HG03342 (cell line): ENCODE results near the gene MAP4K2.
"Not testable (repeated sequence)": the region's sequence is repeated elsewhere in the genome, so short reads cannot be mapped to it uniquely, and the experiment has no call there.

Source experiments
- ATAC-seq: cut with Tn5 transposase; IDR thresholded peaks from one replicate; pipeline ENCODE4 v1.9.1; 2021; ENCODE audit warnings: mild to moderate bottlenecking, moderate library complexity; ENCODE audit not compliant: unreplicated experiment

The MAP4K2 gene

DNA sequence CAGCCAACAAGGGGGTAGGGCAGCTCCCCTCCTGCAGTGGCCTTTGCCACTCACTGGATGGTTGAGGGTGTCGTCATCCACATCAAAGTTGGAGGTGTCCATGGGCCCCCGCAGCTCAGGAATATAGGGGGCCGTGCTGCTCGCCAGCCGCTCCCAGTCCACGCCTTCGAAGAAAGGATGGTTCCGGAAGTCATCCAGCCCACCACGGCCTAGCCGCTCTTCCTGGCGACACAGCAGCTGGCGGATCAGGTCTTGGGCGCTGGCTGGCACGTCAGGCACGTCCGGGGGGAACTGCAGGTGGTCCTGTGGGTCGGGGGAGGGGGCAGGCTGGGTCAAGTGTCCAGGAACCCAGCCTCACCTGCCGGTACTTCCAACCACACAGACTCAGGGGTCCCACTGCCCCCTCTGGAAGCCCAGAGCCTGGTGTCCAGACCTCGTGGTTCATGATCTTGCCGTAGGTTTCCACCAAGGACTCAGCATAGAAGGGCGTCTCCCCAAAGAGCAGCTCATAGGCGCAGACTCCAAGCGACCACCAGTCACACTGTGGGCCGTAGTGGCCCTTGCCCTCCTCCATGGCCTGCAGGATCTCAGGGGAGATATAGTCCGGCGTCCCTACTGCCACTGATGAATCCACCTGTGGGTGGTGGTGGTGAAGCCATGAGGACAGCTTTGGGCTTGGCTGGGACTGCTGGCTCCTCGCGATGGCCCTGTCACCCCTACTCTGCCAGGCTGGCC, 35.8 kb upstream of the MAP4K2 start:
- ATAC-seq = no peak

DNA sequence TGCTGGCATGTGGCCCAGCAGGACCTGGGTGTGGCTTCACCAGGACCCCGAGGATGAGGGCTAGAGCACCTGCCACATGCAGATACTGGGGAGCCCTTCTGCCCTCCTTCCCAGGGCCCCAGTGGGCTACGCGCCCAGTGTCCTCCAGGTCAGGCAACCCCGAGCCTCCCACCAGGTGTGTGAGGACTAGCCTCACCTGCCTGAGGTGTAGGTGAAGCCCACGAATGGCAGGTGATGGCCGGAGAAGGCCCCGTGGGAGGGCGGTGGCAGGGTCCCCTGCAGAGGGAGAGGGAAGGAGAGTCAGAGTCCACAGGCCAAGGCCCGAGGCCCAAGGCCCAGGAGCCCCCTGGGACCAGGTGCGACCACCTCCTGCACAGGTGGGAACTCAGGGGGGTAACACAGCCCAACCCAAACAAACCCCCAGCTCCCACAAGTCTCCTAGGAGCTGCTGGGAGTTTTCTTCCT, 34.9 kb upstream of the MAP4K2 start:
- ATAC-seq = no peak

DNA sequence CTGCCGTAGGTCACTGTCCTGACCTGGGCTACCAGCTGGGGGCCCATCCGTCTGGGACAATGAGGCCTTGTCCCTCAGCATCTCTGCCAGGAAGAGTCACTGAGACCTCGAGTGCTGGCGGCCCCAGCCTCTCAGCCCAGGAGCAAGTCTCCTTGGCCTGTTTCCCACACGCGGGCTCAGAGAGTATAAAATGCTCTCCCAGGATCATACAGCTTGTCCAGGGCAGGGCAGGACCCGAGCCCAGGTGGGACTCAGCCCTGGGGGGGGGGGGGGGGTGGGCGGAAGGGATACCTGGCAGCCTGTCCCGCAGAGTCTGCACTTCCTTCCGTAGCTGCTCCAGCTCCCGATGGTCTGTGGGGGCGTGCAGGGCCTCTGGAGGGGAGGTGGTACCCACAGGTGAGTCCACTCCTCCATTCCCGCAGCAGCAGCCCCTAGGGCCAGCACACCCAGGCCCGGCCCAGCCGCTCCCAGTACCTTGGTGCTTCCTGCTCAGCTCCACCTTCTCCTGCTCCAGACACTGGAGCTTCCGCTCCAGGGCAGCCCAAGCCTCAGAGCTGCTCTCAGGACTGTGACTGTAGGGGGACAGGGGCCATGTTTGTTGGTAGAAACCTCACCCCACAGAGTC, 33.5 kb upstream of the MAP4K2 start:
- no peak for ATAC-seq

DNA sequence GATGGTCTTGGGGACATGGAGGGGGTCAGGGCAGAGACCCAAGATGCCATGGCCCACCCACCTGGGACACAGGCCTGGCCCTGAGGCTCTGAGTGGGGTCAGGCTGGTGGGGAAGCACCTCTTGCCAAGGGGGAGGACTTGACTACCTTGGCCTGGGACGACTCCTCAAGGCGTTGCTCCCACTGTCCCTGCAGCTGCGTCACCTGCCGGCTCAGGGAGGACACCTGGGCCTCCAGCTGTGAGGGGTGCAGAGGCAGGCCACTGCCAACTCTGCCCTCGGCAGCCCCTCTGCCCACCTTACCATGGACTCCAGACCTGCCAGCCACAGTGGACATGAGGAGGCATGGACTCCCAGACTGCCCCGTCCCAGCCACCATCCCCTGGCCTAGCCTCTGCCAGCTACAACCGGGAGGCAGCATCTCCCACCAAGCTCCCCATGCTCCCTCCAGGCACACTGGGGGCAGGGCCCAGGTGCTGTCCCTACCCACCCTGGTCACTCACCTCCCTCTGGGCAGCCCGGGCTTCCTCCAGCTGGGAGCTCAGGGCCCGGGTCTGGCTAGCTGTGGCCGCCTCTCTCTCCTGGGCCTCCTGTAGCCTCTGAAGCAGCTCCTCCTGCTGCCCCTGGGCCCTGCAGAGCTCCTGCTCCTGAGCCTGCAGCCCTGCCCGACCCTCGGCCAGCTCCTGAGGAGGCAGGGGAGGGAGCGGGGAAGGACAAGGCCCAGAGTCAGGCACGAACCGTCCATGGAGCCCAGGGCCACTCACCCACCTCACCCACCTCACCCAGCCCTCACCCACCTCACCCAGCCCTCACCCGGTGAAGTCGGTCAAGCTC, 32.8 kb upstream of the MAP4K2 start:
- no peak for ATAC-seq

DNA sequence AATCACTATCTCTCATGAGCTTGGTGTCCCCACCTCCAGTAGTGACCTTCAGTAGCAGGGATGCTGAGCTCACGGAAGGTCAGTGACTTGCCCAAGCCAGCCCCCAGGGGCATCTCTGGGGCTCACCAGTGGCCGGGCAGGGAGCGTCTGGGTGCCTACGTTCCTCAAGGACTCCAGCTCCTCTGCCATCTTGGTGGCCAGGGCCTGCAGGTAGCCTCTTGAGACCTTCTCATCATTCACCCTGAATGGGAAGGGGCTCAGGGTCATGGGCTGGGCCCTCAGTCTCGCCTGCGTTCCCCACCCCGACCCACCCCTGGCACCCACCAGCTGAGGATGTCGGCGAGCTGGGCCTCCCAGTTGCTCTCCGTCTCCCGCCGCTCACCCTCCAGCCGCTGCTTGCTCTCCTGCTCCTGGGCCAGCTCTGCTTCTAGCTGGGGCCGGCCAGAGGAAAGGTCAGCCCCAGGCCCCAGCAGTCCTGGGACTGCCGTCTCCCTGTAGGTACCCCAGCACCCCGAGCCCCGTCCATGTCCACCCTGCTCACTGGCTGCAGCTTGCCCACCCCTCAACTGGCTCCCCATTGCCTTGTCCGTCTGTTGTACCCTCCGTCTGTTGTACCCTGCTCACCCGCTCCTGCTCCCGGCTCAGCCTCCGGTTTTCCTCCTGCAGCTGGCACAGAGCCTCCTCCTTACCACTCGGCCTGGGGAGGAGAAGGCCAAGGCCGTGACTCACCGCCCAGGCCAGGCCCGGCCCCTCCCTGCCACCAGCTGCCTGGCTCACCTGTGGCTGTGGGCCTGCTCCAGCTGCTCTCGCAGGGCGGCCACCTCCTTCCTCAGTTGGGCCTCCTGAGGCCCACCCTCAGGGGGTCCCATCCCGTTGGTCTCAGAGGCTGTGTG, 32.0 kb upstream of the MAP4K2 start:
- ATAC-seq = no peak

DNA sequence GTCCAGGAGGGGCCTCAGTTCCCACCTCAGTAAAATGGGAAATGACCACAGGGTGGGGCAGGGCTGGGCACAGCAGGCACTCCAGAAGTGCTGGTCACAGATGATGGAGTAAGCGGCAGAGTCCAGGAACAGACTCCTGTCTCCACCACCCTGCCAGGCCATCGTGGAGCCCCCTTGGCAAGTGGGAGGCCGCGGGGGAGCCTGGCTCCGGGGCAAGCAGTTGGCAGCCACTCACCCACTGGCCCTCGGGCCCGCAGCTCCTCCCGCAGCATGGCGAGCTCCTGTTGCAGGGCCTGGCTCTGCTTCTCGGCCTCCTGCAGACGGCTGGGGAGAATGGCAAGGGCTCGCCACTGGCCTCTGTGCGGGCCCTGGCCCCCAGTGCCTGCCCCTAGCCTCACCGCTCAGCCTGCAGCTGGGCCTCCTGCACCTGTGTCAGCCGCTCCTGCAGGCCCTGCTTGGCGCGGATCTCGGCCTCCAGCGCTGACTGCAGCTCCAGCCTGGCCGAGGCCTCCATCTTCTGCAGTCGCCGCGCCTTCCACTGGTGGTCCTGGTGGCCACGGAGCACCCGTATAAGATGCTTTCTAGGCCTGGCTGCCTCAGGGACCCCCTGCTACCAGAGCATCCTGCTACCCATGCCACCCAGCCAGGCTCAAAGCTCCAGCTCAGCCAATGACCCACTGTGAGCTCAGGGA, 31.2 kb upstream of the MAP4K2 start:
- ATAC-seq = no peak

DNA sequence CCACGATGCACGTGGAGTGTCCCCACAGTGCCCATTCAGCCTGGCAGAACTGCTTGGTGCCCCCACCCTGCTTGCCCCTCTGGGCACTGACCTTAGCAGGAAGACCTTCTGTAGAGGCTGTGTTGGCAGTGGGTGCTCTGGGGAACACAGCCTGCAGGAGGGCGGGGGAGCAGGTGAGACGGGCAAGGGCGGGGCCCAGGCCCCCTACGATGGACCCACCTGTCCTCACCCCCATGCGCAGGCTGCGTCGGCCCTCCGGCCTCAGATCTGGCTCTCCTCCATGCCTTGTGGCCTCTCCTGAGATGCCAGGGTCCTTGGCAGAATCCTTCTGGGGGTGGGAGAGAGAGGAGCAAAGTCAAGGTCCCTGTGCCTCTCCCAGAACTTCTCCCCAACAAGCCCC, 30.5 kb upstream of the MAP4K2 start:
- no peak for ATAC-seq

DNA sequence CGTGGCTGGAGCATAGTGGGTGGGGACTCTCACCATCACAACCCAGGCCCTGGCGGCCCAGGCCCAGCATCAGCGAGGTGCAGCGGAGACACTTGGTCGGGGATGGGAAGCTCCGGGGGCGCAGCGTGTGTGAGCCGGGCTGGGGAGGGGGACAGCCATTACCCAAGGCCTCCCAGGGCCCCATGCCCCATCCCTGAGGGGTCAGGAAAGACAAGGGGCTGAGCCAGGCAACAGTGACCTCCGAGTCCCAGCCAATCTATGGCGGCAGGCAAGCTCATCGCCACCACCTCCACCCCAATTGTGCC, 30.1 kb upstream of the MAP4K2 start:
- ATAC-seq = no peak

DNA sequence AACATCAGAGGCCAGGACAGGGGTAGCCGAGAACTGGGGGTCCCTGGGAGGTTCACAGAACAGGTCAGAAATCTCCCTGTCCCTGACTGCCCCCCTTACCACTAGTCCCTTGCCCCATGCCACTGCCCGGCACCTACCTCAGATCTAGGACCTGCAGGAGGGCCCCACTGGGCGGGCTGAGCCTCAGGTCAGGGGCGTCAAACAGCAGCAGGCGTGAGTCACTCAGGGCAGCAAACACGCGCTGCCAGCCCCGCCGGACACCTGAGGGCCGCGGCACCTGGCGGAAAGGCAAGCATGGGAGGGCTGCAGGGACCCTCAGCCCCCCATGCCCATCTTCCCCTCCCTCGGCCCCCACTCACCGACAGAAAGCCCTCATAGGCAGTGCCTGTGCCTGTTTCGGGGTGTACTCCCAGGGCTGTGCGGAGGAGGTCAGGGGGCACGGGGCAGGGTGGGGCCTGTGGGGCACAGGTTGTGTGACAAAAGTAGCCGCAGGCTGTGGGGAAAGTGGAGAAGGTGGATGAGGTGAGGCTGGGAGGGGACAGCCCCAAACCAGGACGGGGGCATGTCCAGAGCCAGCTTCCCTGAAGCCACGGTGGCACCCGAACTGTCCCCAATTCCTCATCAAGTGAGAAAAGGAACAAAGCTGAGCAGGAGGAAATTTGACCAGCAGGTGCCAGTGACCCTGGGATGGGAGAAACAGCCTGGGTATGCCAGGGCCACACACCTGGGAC, 29.6 kb upstream of the MAP4K2 start:
- ATAC-seq = no peak

DNA sequence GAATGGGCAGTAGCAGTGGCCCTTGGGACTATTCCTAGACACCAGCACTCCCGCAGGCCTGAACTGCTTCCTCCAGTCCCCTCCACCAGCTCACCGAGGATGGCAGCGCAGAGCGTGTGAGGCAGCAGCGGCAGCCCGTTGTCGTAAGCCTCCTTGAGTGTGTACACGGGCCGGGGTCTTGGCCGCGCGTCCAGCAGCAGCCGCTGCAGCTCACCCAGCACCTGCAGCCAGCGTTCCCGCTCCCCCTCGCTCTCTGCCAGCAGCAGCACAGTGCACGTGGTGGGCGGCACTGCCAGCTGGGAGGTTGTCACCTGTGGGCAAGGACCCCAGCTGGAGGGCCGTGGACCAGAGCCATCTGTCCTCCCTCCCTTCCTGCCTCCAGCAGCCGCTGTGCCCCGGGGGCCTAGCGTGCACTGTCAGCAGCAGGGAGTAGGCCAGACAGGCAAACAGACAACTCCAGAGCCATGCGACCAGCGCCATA, 28.4 kb upstream of the MAP4K2 start:
- ATAC-seq = no peak

DNA sequence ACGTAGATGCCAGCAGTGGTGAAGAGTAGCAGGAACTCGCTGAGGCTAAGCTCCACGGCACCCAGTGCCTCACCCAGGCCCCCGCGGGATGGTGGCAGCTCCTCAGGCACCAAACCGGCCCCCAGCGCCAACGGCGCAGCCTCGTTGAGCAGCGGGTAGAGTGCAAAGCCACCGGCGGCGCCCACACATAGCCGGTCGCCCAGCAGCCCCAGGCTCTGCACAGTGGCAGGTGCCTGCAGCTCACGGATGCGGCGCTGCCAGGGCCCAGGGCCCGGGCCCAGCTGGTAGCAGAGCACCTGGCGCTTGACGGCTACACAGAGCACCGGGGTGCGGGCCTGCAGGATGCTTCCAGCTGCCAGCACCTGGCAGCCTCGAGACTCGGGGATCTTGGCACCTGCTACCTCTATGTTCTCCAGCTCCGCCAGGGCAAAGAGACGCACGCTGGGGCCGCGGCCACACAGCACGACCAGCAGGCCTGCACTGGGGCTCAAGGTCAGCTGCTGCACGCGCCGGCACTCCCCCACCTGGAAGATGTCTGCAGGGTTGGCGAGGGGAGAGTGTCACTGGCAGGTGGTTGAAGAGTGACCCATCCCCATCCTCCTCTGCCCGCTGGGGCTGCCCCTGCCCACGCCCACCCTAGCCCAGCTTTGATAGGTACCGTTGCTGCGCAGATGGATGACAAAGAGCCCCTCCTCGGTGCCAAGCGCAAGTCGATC, 26.7 kb upstream of the MAP4K2 start:
- no peak for ATAC-seq

DNA sequence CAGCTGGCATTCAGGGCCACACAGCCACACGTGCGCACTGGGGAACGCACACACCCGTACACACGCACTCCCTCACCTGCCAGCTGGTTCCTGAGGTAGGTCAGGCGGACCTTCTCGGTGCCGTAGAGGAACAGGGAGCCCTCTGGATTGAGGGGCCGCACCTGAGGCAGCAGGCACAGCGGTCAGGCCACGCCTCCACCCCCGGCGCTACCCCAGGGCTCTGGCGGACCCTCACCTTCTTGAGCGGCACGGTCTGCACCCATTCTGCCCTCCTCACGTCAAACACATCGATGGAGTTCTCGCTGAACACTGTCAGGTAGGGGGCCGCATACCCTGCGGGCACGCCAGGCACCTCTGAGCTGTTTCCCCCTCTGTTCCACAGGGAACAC, 24.4 kb upstream of the MAP4K2 start:
- no peak for ATAC-seq

DNA sequence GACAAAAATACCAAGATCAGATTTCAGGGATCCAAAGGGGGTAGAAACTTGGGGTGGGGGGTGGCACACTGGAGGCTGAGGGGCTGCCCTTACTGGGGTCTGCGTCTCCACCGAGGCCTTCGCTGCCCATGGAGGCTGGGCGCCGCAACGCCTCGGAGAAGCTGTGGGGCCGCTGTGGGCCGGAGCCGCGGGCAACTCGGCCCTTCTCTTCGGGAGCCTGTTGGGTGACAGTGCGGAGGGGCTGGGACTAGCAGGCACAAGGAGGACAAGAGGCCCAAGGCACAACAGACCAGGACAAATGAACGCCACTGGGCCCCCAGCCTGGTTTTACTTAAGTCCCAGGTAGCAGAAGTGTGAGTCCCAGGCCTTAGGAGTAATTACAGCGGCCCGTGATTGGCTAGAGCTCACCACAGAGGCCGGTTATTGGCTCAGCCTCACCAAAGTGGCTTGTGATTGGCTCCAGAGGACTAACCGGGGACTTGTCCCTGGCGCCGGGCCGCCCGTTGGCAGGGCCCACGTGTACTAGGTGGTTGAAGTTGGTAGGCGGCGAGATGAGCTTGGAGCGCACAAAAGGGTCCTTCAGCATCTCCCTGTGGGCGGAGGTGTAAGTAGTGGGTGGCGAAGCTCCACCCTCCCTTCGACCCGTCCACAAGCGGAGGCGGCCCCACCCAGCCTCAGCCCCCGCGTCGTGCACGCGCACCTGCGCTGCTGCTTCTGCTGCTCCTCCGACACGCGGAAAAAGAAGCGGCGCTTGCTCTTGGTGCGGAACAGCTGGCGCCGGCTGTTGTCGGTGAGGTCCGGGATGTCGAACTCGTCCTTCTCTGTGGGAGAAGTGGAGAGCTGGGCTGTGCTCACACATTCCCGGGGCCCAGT, 23.8 kb upstream of the MAP4K2 start:
- no peak for ATAC-seq

DNA sequence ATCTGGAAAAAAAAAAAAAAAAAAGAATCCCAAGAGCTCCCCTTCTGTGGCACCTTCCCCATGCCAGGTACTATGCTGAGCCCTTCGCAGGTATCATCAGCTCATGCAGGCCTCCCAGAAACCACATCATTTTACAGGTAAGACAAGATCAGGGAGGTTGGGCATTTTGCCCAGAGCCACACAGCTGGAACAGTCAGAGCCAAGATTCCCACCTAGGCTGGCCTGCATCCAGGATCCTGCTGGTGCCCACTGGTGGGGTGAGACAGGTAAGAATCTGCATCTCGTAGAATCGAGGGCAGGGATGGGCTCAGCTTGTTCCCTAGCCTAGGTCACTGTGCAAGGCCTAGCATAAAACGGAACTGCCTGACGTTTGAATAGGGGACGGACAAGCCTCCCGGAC, 23.0 kb upstream of the MAP4K2 start:
- ATAC-seq = no peak

DNA sequence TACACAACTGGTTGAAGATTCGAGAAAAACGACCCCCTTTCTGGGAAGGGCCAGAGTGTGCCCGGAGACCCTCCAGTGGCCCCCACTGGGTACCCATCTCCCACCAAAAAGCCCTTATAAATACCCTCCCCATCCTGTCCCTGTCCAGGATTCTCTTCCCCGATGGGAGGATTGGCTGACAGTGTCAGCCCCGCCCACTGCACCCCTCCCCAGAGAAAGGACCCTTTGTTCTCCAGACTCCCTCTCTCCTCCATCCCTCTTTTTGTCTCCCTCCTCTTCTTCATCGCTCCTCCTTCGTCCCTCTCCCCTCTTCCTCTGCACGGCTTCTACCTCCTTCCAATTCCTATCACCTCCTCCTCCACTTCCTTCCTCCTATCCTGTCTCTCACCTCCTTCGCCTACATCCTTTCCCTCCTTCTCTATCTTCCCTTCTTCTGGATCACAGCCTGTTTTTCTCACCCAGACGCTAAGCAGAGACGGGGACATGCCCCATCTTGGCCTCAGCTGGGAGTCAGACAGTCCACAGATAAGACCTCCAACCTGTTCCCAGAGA, 20.6 kb upstream of the MAP4K2 start:
- no peak for ATAC-seq

DNA sequence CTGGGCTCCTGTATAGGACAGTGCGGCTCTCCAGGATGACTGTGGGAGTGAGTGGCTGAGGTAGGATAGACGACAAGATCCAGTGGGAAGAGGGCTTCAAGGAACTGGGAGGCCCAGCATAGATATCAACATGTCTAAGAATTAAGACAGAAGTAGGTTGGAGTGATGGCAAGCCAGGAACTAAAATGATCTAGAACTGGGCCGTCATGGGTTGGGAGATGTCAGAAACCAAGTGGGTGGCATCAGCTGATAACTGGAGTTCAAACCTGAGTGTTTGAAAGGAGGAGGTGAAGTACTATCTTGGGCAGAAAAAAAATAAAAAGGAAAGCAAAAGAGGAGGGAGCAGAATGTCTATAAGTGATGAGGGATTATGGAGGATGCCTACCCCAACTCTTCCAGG, 14.5 kb upstream of the MAP4K2 start:
- ATAC-seq = no peak

DNA sequence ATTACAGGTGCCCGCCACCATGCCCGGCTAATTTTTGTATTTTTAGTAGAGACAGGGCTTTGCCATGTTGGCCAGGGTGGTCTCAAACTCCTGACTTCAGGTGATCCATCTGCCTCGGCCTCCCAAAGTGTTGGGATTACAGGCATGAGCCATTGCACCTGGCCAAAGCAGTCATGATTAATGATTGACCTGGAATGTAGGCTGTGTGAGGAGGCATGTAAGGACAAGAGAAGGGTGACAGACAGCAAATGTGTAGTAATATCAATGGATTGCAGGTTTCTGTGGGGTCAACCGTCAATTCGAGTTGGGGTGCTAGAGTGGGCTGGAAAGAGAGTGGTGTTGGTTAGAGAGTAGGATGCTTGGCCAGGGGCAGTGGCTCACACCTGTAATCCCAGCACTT, 12.4 kb upstream of the MAP4K2 start:
- ATAC-seq = not testable (repeated sequence)

DNA sequence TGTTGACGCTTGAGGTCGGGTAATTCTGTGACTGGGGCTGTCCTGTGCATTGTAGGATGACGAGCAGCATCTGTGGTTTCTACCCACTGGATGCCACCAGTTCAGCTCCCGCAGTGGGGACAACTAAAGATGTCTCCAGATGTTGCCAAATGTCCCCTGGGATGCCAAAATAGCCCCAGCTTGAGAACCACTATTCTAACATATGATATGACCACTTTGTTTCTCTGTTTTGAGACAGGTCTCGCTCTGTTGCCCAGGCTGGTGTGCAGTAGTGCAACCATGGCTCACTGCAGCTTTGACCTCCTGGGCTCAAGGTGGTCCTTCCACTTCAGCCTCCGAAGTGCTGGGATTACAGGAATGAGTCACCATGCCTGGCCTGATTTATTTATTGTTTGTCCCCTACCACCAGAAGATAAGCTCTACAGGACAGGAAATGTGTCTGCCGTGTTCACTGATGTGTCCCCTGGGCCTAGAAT, 11.7 kb upstream of the MAP4K2 start:
- ATAC-seq = peak; percentile 50
